GM10847 (cell line): ENCODE measurements around the gene PRMT7.

Experiments used
- POLR2A ChIP-seq: IDR thresholded peaks from 2 replicates; pipeline ENCODE4 v1.6.1; 2011; ENCODE audit not compliant: insufficient read length; ENCODE audit errors: extremely low read depth

Gene PRMT7

DNA sequence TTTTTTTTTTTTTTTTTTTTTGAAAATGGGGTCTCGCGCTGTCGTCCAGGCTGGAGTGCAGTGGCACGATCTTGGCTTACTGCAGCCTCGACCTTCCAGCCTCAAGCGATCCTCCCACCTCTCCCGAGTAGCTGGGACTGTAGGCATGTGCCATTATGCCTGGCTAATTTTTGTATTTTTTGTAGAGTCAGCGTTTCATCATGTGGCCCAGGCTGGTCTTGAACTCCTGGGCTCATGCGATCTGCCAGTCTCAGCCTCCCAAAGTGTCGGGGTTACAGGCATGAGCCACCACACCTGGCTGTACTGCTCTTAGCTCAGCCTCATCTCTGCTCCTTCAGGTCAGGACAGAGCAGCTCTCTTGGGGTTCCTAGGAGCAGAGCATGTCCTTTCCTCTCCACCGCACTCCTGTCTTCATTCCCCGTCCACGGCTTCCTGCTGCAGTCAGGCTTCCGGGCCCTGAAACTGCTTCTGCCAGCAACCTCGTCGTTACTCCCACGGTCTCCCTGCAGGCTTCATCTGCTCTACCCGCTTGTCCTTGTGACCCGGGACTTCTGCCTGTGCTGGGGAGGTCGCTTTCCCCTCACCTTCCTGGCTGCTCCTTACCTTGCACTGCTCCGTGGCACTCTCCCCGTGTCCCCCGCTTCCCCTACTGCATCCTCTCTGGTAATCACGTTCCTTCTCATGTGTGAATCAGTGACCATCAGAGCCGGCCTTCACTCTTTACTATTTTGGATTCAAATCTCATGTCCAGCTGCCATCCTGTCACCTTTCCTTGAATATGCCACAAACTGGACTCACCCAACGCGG is 38.0 kb downstream of the PRMT7 start:
- TF ChIP-seq POLR2A: no peak

DNA sequence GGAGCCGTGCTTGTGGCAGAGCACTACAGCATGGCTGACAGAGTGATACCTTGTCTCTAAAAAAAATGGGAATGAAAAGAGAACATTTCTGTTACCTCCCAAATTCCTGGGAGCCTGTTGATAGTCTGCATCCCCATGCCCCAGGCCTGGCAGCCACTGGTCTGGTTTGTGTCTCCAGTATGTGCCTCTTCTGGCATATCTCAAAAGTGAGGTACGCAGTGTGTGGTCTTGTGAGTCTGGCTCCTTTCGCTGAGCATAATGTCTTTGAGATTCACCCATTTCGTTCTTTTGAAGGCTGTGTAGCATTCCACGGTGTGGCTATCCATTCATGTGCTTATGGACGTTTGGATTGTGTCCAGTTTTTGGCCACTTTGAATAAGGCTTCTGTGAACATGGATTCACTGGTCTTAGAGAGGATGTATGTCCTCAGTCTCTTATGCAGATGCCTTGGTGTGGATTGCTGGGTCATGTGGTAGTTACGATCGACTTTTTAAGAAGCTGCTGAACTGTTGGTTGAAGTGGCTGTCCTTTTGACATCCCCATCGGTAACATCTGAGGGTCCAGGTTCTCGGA is 39.1 kb downstream of the PRMT7 start:
- no peak for TF ChIP-seq POLR2A

DNA sequence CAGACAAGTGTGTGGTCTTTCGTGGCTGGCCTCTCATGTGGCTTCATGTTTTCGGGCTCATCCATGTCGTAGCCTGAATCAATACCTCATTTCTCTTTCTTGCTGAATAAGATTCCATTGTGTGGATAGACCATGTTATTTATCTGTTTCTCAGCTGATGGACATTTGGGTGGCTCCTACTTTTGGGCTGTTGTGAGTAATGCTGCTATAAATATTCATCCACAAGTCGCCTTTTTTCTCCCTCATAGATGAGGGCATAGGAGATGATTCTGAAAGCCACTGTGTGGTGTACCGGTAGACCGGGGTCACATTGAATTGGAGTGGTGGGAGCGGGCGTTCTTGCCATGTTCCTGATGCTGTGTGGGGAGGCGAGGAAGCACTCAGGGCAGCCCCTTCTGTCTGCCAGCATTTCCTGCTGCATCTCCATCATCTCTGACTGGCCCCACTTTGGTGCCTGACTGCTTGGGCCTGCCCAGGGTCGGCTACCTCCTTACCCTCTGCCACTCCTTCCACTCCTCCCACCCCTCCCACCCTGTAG is 40.1 kb downstream of the PRMT7 start:
- TF ChIP-seq POLR2A: no peak

GRCh38 chr16:68351463-68351862 is 40.6 kb downstream of the PRMT7 start:
- no peak for TF ChIP-seq POLR2A

DNA sequence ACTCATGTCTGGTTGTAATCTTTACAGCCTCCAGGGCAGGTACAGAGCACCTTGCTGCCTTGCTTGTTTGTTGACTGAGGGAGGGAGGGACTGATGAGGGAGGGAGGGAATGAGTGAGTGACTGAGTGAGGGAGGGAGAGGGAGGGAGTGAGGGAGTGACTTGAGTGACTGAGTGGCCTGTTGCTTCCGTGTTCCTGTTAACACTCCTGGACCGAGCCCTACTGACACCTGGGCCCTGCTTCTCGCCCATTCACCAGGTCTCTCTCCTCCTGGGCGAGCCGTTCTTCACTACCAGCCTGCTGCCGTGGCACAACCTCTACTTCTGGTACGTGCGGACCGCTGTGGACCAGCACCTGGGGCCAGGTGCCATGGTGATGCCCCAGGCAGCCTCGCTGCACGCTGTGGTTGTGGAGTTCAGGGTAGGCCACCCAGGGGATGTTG is 41.2 kb downstream of the PRMT7 start:
- TF ChIP-seq POLR2A: no peak

- no peak for TF ChIP-seq POLR2A
Observed at GRCh38 chr16:68353366-68353765, 42.5 kb downstream of the PRMT7 start.

DNA sequence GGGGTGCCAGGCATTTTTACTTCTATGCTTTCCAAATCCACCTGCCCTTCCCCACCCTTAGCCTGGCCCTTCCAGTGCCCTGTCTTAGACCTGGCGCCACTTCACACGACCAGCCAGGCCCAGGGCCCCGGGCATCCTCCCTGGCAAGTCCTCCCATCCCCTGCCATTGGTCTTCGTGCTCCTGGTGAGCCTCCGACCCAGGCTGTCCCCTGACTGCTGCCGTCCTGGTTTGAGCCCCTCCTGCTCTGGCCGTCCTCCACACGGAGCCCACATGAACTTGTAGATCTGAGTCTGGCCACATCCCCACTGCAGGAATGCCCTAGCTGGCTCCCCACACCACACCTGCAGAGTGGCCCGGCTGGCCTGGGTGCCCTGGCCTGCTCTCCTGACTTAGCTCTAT is 44.0 kb downstream of the PRMT7 start:
- no peak for TF ChIP-seq POLR2A

GRCh38 chr16:68355447-68356248 is 44.8 kb downstream of the PRMT7 start:
- TF ChIP-seq POLR2A: no peak

- no peak for TF ChIP-seq POLR2A
Observed at GRCh38 chr16:68356249-68356918, 45.6 kb downstream of the PRMT7 start.

- no peak for TF ChIP-seq POLR2A
Observed at GRCh38 chr16:68356919-68357286, 46.1 kb downstream of the PRMT7 start.

DNA sequence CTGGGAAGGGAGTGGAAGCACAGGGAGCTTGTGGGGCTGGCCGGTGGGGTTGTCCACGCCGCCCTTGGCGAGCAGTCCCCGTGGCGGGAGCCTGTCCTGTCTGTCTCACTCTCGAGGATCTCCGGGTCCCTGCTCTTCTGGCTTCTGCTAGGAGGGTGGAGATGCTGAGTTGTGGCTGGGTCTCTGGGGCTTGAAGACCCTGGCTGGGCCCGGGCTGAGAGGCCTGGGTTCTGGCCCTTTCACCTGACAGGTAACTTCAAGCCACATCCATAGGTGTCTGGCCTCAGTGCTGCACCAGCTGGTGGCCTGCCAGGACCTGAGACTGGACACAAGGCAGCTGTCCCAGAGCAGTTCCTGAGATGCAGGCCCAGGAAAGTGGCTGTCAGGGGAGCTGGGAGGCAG is 46.7 kb downstream of the PRMT7 start:
- TF ChIP-seq POLR2A: no peak

- TF ChIP-seq POLR2A: no peak
Observed at GRCh38 chr16:68357923-68358322, 47.1 kb downstream of the PRMT7 start.

GRCh38 chr16:68358951-68359350 is 48.1 kb downstream of the PRMT7 start:
- no peak for TF ChIP-seq POLR2A

DNA sequence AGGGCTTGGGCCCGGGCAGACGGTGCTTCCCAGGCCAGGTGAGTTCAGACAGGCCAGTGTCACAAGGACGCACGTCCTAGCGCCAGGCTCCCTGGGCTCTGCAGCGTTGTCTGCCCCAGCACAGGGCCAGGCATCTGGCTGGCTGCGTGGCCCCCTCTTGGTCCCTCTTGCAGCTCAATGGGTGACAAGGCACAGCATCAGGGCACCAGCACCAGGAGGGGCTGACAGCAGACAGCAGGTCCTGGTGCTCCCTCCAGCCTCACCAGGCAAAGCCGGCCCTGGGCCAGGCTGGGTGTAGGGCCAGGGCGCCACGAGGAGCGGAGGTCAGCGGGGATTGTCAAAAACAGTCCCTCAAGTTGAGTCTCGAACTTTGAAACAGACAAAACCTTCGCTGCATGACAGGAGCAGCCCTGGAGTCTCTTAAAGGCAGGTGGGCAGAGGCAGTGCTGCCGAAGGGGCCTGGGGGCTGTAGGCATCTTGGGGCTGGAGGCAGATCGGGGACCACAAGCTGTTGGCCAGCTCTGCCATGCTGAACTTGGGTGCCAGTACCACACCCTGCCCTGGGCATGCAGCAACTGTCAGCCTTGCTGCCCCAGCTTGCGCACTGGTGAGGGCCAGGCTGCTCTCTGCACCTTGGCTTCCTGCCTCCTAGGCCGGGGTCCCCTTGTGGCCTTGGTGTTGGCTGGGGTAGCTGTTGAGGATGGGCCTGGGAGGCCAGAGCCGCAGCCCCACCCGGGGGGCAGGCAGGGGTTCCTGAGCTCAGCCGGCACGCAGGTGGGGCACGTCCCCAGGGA is 48.8 kb downstream of the PRMT7 start:
- TF ChIP-seq POLR2A: no peak
